ENCODE results near the gene SPARC. TPM values are rescaled to one million over a fixed set of nuclear protein-coding genes. Genes with fewer than 3 reads are reported as not detected.
"Not testable (repeated sequence)": the region's sequence is repeated elsewhere in the genome, so short reads cannot be mapped to it uniquely, and the experiment has no call there.

The SPARC gene
- total and polyA plus RNA-seq, 4 donors: 145 to 1,186 (median 918) TPM

- no peak for TF ChIP-seq CTCF (IDR thresholded peaks at IDR 0.05; ENCODE audit: control extremely low read depth, extremely low read depth)
- H3K9ac ChIP-seq (ENCODE audit: insufficient read depth in 1 of 2, low read length in 2 of 2): no peak overlapping the region
- H3K27ac ChIP-seq (ENCODE audit: low read depth in 1 of 2, low read length in 1 of 2): no peak overlapping the region
- H3K36me3 ChIP-seq (ENCODE audit: control insufficient read depth in 4 of 4, insufficient read depth in 4 of 4, low read length in 4 of 4): no peaks in the 10 kb centered on the region
- peaks cover 0 to 21% (median 13%) of the 10 kb centered on the region in 5 donors for H3K4me1 ChIP-seq (ENCODE audit: control insufficient read depth in 5 of 5, insufficient read depth in 5 of 5, low read length in 5 of 5)
- WGBS, 2 donors: 93% methylated on average over 3 of the region's 3 CpGs
- H3K27me3 ChIP-seq (ENCODE audit: control insufficient read depth in 3 of 3, insufficient read depth in 3 of 3, low read length in 2 of 3): no peaks in the 10 kb centered on the region
- DNase-seq (no peak), ATAC-seq (ENCODE audit: insufficient read depth, low FRiP score) (no peak)
- H3K9me3 ChIP-seq (ENCODE audit: control insufficient read depth in 4 of 4, insufficient read depth in 3 of 4, low read length in 3 of 4): no peaks in the 10 kb centered on the region
- no peak overlapping the region for H3K4me3 ChIP-seq
Measured at GRCh38 chr5:151691706-151692105, 5.0 kb upstream of the SPARC start.

GRCh38 chr5:151689591-151689990 lies 2.9 kb upstream of the SPARC start:
- ATAC-seq (ENCODE audit: insufficient read depth, low FRiP score); H3K27me3 ChIP-seq (ENCODE audit: control insufficient read depth in 3 of 3, insufficient read depth in 3 of 3, low read length in 2 of 3); DNase-seq; H3K9ac ChIP-seq (ENCODE audit: insufficient read depth in 1 of 2, low read length in 2 of 2); H3K4me3 ChIP-seq; H3K9me3 ChIP-seq (ENCODE audit: control insufficient read depth in 4 of 4, insufficient read depth in 3 of 4, low read length in 3 of 4); H3K36me3 ChIP-seq (ENCODE audit: control insufficient read depth in 4 of 4, insufficient read depth in 4 of 4, low read length in 4 of 4); H3K27ac ChIP-seq (ENCODE audit: low read depth in 1 of 2, low read length in 1 of 2): not testable (repeated sequence)
- peaks cover 0 to 19% (median 5%) of the 10 kb centered on the region in 5 donors for H3K4me1 ChIP-seq (ENCODE audit: control insufficient read depth in 5 of 5, insufficient read depth in 5 of 5, low read length in 5 of 5)
- WGBS, 2 donors: 91 to 96% methylated on average over 8 of the region's 8 CpGs

GRCh38 chr5:151688436-151688835 lies 1.7 kb upstream of the SPARC start:
- DNase-seq: no peak
- WGBS, 2 donors: 83 to 91% methylated on average over 3 of the region's 3 CpGs
- no peaks in the 10 kb centered on the region for H3K27me3 ChIP-seq (ENCODE audit: control insufficient read depth in 3 of 3, insufficient read depth in 3 of 3, low read length in 2 of 3)
- no peak for ATAC-seq (ENCODE audit: insufficient read depth, low FRiP score)
- no peak for TF ChIP-seq CTCF (IDR thresholded peaks at IDR 0.05; ENCODE audit: control extremely low read depth, extremely low read depth)
- peaks cover 0 to 3% (median 1%) of the 10 kb centered on the region in 4 donors for H3K36me3 ChIP-seq (ENCODE audit: control insufficient read depth in 4 of 4, insufficient read depth in 4 of 4, low read length in 4 of 4)
- peak overlapping the region in 1 of 2 donors; percentile 55 for H3K27ac ChIP-seq (ENCODE audit: low read depth in 1 of 2, low read length in 1 of 2)
- no peaks in the 10 kb centered on the region for H3K9me3 ChIP-seq (ENCODE audit: control insufficient read depth in 4 of 4, insufficient read depth in 3 of 4, low read length in 3 of 4)
- H3K4me3 ChIP-seq: no peak overlapping the region
- H3K4me1 ChIP-seq (ENCODE audit: control insufficient read depth in 5 of 5, insufficient read depth in 5 of 5, low read length in 5 of 5): peaks cover 0 to 30% (median 14%) of the 10 kb centered on the region in 5 donors
- H3K9ac ChIP-seq (ENCODE audit: insufficient read depth in 1 of 2, low read length in 2 of 2): no peak overlapping the region

GRCh38 chr5:151685749-151686673 lies 704 bp downstream of the SPARC start:
- H3K27me3 ChIP-seq (ENCODE audit: control insufficient read depth in 3 of 3, insufficient read depth in 3 of 3, low read length in 2 of 3): no peaks in the 10 kb centered on the region
- no peak for TF ChIP-seq CTCF (IDR thresholded peaks at IDR 0.05; ENCODE audit: control extremely low read depth, extremely low read depth)
- peak overlapping the region; percentile 78 to 92 for H3K27ac ChIP-seq (ENCODE audit: low read depth in 1 of 2, low read length in 1 of 2)
- H3K36me3 ChIP-seq (ENCODE audit: control insufficient read depth in 4 of 4, insufficient read depth in 4 of 4, low read length in 4 of 4): peaks cover 0 to 14% (median 6%) of the 10 kb centered on the region in 4 donors
- DNase-seq (peak; percentile 55 to 76 (median 66)), ATAC-seq (ENCODE audit: insufficient read depth, low FRiP score) (no peak)
- peak overlapping the region; percentile 80 to 97 for H3K9ac ChIP-seq (ENCODE audit: insufficient read depth in 1 of 2, low read length in 2 of 2)
- H3K4me3 ChIP-seq: peak overlapping the region; percentile 81
- no peaks in the 10 kb centered on the region for H3K9me3 ChIP-seq (ENCODE audit: control insufficient read depth in 4 of 4, insufficient read depth in 3 of 4, low read length in 3 of 4)
- peaks cover 0 to 47% (median 24%) of the 10 kb centered on the region in 5 donors for H3K4me1 ChIP-seq (ENCODE audit: control insufficient read depth in 5 of 5, insufficient read depth in 5 of 5, low read length in 5 of 5)
- 31 to 57% methylated on average over 10 of the region's 10 CpGs for WGBS, 2 donors

Measured in lung (tissue), 12 donors.